Activated naive CD8-positive, alpha-beta T cell treated with anti-CD3 and anti-CD28 coated beads for 36 hours (primary cell): ENCODE data around the gene USP54. TPM values are rescaled to one million over a fixed set of nuclear protein-coding genes. Genes with fewer than 3 reads are reported as not detected.

Experiments used
- DNase-seq: peaks from one replicate; pipeline ENCODE4 v3.0.0; 2021
- H3K27ac Mint-ChIP-seq: one replicate; pipeline ENCODE4 v1.8.0; 2022; ENCODE audit warnings: mild to moderate bottlenecking, moderate library complexity, mixed read lengths
- H3K27me3 Mint-ChIP-seq: one replicate; pipeline ENCODE4 v1.8.0; 2022; ENCODE audit warnings: mild to moderate bottlenecking, mixed read lengths
- H3K36me3 Mint-ChIP-seq: one replicate; pipeline ENCODE4 v1.8.0; 2021; ENCODE audit warnings: mild to moderate bottlenecking, mixed read lengths
- H3K4me1 Mint-ChIP-seq: one replicate; pipeline ENCODE4 v1.8.0; 2021; ENCODE audit warnings: mixed read lengths
- H3K4me3 Mint-ChIP-seq: one replicate; pipeline ENCODE4 v1.8.0; 2022; ENCODE audit warnings: mild to moderate bottlenecking, moderate library complexity, mixed read lengths
- H3K9me3 Mint-ChIP-seq: one replicate; pipeline ENCODE4 v1.8.0; 2022; ENCODE audit warnings: mixed read lengths
- total RNA-seq, 2 experiments: library from RNA; stranded (reverse); gene quantifications; one replicate each; pipeline ENCODE4 v1.2.3, GENCODE V29; 2021

The USP54 gene
- total RNA-seq, 2 experiments from 2014 or later: 7.7 to 8.1 TPM

DNA sequence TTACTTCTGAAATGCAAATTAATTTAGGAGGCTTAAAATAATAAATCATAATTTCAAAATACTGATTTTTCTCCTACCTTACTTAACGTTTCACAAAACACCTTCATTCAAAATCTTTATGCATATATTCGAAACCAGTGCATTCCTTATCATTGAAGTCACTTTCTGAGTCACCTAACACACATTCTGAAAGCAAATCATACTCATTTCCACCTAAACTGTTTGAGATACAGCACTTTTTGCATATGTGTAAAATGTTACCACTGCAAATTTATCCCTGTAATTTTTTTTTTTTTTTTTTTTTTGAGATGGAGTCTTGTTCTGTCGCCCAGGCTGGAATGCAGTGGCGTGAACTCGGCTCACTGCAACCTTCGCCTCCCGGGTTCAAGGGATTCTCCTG, 111.0 kb downstream of the USP54 start:
- Mint-ChIP-seq H3K4me3 (no peak overlapping the region), H3K27ac (no peak overlapping the region), H3K36me3 (peaks cover 15% of the 10 kb centered on the region)

DNA sequence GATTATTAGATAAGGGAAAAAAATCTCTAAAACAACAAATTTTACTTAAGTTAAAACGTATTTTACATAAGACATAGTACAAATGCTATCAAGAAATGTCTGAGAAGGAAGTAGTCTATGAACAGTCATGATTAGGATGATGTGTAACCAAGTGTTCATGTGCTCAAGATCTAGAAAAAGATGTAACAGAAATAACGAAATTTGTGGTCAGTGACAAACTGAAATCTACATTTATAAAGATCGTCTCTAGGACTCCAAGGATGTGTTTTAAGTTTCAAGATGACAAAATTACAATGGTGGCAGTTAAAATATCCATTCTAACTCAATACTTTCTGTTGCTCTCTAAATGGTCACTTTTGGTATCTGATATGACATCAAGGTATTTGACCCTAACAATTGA, 112.5 kb downstream of the USP54 start:
- H3K4me1 Mint-ChIP-seq: peaks cover 22% of the 10 kb centered on the region
- no peaks in the 10 kb centered on the region for H3K9me3 Mint-ChIP-seq
- H3K27me3 Mint-ChIP-seq: no peaks in the 10 kb centered on the region
- H3K4me3 Mint-ChIP-seq: no peak overlapping the region
- peaks cover 17% of the 10 kb centered on the region for H3K36me3 Mint-ChIP-seq
- DNase-seq: no peak
- no peak overlapping the region for H3K27ac Mint-ChIP-seq

More for the DNA sequence above, 111.0 kb downstream of the USP54 start:
- H3K4me1 Mint-ChIP-seq: peaks cover 22% of the 10 kb centered on the region
- H3K27me3 Mint-ChIP-seq: no peaks in the 10 kb centered on the region
- H3K9me3 Mint-ChIP-seq: no peaks in the 10 kb centered on the region
- no peak for DNase-seq

DNA sequence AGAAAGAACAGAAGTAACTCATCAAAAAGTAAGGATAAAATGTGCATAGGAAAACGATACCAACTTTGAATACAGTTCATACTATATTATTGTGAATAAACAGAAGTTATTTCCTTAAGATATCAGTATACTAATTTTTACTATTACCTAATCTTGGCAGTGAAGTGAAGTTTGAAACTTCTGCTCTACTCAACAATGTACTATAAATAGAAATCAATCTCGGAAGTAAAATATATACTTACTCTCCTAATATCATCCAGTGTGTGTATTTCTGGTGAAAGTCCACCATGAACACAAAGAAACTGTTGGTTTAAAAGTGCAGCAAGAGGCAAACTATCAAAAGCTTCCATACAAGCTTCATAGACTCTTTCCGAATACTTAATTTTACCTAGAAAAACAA, 119.9 kb downstream of the USP54 start:
- DNase-seq: no peak

DNA sequence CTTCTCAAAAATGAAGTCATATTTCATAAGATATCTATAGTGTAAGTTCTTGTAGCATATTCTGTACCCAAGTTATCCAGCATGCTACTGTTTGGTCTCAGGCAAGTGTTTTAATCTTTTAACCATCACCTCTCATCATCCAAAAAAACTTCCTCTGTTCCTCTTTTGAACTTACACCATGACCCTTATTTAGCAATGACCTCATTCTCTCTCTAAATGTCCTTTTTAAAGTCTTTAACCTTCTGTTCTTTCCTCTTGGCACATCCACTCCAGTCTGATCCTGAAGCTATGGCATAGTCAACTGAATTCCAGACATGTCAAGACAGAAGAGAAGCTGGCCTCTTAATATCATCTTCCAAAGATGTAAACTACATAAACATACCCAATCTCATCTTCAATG, 121.6 kb downstream of the USP54 start:
- DNase-seq: no peak
- Mint-ChIP-seq H3K9me3 (no peaks in the 10 kb centered on the region), H3K4me1 (peaks cover 1% of the 10 kb centered on the region), H3K36me3 (peaks cover 9% of the 10 kb centered on the region), H3K27me3 (no peaks in the 10 kb centered on the region), H3K4me3 (no peak overlapping the region), H3K27ac (no peak overlapping the region)

More for the DNA sequence above, 119.9 kb downstream of the USP54 start:
- peaks cover 1% of the 10 kb centered on the region for H3K4me1 Mint-ChIP-seq
- H3K27me3 Mint-ChIP-seq: no peaks in the 10 kb centered on the region
- peaks cover 10% of the 10 kb centered on the region for H3K36me3 Mint-ChIP-seq
- H3K4me3 Mint-ChIP-seq: no peak overlapping the region
- no peaks in the 10 kb centered on the region for H3K9me3 Mint-ChIP-seq
- H3K27ac Mint-ChIP-seq: no peak overlapping the region

DNA sequence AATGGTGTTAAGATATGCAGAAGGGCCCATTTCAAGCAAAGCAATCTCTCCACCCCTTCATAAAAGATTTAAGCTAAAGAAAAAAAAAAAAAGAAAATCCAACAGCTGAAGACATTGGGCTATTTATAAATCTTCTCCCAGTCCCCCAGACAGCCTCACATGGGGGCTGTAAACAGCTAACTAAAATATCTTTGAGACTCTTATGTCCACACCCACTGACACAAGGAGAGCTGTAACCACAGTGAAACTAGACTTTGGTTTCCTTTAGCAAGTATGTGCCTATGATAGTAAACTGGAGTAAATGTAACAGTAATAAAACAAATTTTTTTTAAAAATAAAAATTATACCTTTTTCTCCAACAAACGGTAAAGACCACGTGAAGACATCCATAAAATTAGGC, 123.9 kb downstream of the USP54 start:
- Mint-ChIP-seq H3K9me3 (no peaks in the 10 kb centered on the region), H3K36me3 (peaks cover 10% of the 10 kb centered on the region), H3K27me3 (no peaks in the 10 kb centered on the region), H3K4me1 (peaks cover 1% of the 10 kb centered on the region), H3K4me3 (no peak overlapping the region), H3K27ac (no peak overlapping the region)
- DNase-seq: no peak

DNA sequence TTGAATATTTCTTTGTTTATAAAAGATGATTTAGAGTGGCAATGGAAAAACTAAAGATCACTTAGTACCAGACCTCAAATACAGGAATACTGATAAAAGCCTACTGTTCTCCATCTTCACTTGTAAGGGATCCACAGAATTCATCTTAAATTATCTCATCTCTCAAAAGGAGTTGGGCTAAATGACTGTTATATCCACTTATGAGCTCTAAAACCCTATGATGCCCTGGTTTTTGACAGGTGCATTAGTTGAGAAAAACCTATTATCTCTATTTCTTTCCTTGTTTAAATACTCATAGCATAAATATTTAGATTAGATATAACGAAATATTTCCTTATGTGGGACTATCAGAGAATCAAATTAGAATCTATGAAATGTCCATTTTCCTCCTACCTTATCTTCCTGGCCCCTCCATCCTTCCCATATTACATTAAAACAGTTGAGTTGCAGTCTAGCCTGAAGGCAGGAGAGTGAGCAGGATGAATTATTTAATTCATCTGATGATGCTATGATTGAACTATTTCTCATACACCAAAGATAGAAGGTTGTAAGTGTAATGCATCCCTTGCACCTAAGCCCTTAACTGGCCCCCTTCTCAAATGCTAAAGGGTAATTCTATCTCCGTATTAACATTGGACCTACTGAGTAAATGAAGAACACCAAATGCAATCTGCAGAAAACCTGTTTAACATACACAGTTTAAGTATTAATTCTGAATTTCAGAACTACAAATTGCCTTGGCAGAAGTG, 125.0 kb downstream of the USP54 start:
- DNase-seq: no peak
- Mint-ChIP-seq H3K36me3 (peaks cover 12% of the 10 kb centered on the region), H3K27ac (no peak overlapping the region), H3K27me3 (no peaks in the 10 kb centered on the region), H3K4me1 (no peaks in the 10 kb centered on the region), H3K4me3 (no peak overlapping the region), H3K9me3 (no peaks in the 10 kb centered on the region)

DNA sequence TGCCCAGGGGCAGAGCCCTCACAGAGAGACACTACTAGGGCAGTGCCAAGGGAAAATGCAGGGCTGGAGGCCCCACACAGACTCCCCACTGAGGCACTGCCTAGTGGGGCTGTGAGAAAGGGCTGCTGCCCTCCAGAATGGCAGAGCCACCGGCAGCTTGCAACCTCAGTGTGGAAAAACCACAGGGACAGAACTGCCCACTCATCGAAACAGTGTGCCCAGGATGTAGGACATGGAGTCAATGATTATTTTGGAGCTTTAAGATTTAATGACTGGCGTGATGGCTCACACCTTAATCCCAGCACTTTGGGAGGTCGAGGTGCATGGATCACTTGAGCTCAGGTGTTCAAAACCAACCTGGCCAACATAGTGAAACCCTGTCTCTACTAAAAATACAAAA, 130.2 kb downstream of the USP54 start:
- no peak for DNase-seq
- H3K36me3 Mint-ChIP-seq: peaks cover 3% of the 10 kb centered on the region
- H3K4me3 Mint-ChIP-seq: no peak overlapping the region
- no peaks in the 10 kb centered on the region for H3K4me1 Mint-ChIP-seq
- H3K27me3 Mint-ChIP-seq: no peaks in the 10 kb centered on the region
- no peak overlapping the region for H3K27ac Mint-ChIP-seq
- H3K9me3 Mint-ChIP-seq: no peaks in the 10 kb centered on the region

DNA sequence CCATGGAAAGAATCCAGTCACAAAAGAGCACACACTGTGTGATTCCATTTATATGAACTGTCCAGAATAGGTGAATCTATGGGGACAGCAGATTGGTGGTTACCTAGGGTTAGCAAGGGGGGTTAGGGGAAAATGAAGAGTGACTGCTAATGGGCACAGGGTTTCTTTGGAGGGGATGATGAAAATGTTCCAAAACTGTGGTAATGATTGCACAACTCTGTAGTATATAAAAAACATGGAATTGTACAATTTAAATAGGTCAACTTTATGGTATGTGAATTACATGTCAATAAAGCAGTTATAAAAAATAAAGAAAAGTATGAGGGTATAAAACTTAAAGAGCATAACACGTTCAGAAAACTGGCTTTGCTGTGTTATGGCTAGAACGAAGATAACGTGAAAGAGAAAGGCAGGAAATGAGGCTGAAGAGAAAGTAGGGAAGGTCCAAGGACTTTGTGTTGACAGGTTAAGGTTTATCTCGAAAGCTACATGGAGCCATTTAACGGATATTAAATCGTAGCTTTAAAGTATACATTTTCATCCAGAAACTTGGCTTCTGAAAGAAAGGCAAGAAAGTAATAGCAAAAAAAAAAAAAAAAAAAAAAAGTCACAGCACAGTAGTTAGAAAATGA, 131.3 kb downstream of the USP54 start:
- no peak for DNase-seq
- Mint-ChIP-seq H3K27me3 (no peaks in the 10 kb centered on the region), H3K27ac (no peak overlapping the region), H3K4me3 (no peak overlapping the region), H3K4me1 (no peaks in the 10 kb centered on the region), H3K36me3 (peaks cover 5% of the 10 kb centered on the region), H3K9me3 (no peaks in the 10 kb centered on the region)

DNA sequence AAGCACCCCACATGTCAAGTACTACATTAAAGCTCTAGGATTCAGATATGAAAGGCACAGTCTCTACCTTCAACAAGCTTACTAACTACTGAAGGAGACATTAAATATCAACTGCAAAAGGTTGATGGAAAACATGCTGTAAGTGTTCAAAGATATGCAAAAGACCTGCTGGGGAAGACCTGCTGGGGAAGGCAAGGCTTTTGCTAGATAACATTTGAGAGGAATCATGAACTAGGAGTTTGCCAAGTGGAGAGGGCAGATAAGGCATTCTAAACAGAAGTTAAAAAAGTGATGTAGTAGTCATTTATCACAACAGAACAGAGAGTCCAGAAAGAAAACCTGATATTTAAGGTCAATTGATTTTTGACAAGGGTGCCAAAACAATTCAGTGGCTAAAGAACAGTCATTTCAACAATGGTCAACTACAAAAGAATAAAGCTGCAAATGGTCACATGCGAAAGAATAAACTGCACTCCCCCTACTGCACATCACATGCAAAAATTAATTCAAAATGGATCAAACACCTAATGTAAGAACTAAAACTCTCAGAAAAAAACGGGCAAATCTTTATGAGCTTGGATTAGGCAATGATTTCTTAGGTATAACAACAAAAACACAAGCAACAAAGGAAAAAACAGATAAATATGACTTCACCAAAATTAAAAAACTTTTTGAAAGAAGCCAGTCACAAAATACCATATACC, 134.8 kb downstream of the USP54 start:
- Mint-ChIP-seq H3K4me1 (no peaks in the 10 kb centered on the region), H3K27ac (no peak overlapping the region), H3K27me3 (no peaks in the 10 kb centered on the region), H3K4me3 (no peak overlapping the region), H3K9me3 (no peaks in the 10 kb centered on the region), H3K36me3 (peaks cover 1% of the 10 kb centered on the region)
- DNase-seq: no peak

DNA sequence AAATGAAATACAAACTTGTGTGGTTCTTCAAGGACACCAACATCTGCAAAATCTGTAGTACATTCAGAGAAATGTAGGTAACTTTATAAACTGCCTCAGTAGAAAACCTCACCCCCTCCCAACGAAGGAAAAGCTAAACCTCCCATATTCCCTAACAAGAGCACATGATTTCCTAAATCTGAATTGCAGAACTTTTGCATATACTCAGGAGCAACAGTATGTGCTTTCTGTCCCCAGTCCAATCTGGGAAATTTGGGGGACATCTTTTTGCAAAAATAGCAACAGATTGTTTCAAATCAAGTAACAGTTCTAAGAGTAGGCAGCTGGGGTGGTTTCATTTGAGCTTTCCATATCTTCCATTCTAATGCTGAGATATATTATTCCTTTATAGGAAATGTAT, 142.0 kb downstream of the USP54 start:
- Mint-ChIP-seq H3K27ac (no peak overlapping the region), H3K36me3 (no peaks in the 10 kb centered on the region), H3K4me1 (no peaks in the 10 kb centered on the region), H3K4me3 (no peak overlapping the region), H3K9me3 (no peaks in the 10 kb centered on the region), H3K27me3 (no peaks in the 10 kb centered on the region)
- no peak for DNase-seq

DNA sequence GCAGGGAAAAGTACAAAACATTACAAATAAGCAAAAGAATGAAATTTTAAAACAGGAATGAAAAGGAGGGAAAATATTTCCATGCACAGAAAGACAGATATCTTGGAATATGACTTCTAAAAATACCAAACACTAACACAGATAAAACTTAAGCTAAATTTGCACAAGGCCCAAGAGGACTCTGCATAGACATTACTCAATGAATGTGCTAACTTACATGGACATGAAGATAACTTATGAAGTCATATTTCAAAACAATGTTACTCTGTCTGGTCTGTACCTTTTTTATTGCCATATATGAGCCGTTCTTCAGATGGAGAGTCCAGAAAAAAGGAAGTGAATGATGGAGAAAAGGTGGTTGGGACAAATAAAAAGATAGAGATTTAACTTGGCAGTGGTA, 142.8 kb downstream of the USP54 start:
- Mint-ChIP-seq H3K9me3 (no peaks in the 10 kb centered on the region), H3K27ac (no peak overlapping the region), H3K4me1 (no peaks in the 10 kb centered on the region), H3K4me3 (no peak overlapping the region), H3K27me3 (no peaks in the 10 kb centered on the region), H3K36me3 (no peaks in the 10 kb centered on the region)
- no peak for DNase-seq

Other genes with a start within 250 kb of the USP54 start
- under 1 TPM; 0.58 to 0.60 TPM for gene CFAP70, start 232.5 kb downstream of the USP54 start, total RNA-seq
- 100 to 1,000 TPM; 120 to 126 TPM for gene ANXA7, start 177.3 kb downstream of the USP54 start, total RNA-seq
- gene MSS51, start 157.8 kb downstream of the USP54 start, total RNA-seq: 1 to 10 TPM in 1 of 2 experiments, under 1 TPM in 1; 0.94 to 1.4 TPM
- 10 to 100 TPM; 37.7 to 38.9 TPM for gene PPP3CB, start 95.3 kb downstream of the USP54 start, total RNA-seq
- not detected for gene MYOZ1, start 50.1 kb upstream of the USP54 start, total RNA-seq
- gene SYNPO2L, start 64.7 kb upstream of the USP54 start, total RNA-seq: not detected
- 1 to 10 TPM; 5.4 to 6.7 TPM for gene AGAP5, start 106.8 kb upstream of the USP54 start, total RNA-seq
- 10 to 100 TPM; 74.6 to 74.9 TPM for gene SEC24C, start 153.0 kb upstream of the USP54 start, total RNA-seq
- gene CHCHD1, start 190.7 kb upstream of the USP54 start, total RNA-seq: 10 to 100 TPM; 34.8 to 38.6 TPM
- gene ZSWIM8, start 194.3 kb upstream of the USP54 start, total RNA-seq: 10 to 100 TPM; 31.0 to 35.5 TPM
- 10 to 100 TPM; 45.9 to 49.7 TPM for gene NDST2, start 220.3 kb upstream of the USP54 start, total RNA-seq